ENCODE results near the gene PLCD1.
A peak's percentile ranks its signal among the peaks of the same experiment; 100 is the strongest.

GRCh38 chr3:37974121-37975083, 55.0 kb downstream of the PLCD1 start:
- peak; percentile 49 to 85 for TF ChIP-seq CTCF (conservative IDR thresholded peaks at IDR 0.05 in 1 of 2, IDR thresholded peaks at IDR 0.05 in 1 of 2; ENCODE audit: low read depth in 1 of 2, low read length in 2 of 2)
- TF ChIP-seq EZH2 (IDR thresholded peaks at IDR 0.05; ENCODE audit: low read length, missing control alignments) = no peak
